Neutrophil (primary cell): ENCODE data around the gene CDS2.

Source experiments
- H3K27ac ChIP-seq: fragments of 200-600 bp; sonication (generic); 2 replicates; pipeline ENCODE4 v1.5.1; 2016; ENCODE audit warnings: mild to moderate bottlenecking, moderate library complexity
- H3K27me3 ChIP-seq: fragments of 200-600 bp; sonication (generic); 2 replicates; pipeline ENCODE4 v1.6.0; 2016; ENCODE audit warnings: mild to moderate bottlenecking
- H3K36me3 ChIP-seq: fragments of 200-600 bp; sonication (generic); 2 replicates; pipeline ENCODE4 v1.5.1; 2017
- H3K4me1 ChIP-seq, 2 experiments: fragments of 200-600 bp in 1 of 2; sonication (generic) in 1 of 2; 1 replicate in 1 of 2; 2 replicates in 1 of 2; pipeline versions ENCODE4 v1.5.1 to v1.6.1; 2013 to 2016; ENCODE audit warnings: low read depth in 1 of 2, low read length in 1 of 2, mild to moderate bottlenecking in 1 of 2, moderate library complexity in 1 of 2; ENCODE audit not compliant: control insufficient read depth in 1 of 2, insufficient read depth in 1 of 2
- H3K4me3 ChIP-seq, 2 experiments: fragments of 200-600 bp in 1 of 2; sonication (generic) in 1 of 2; 1 replicate in 1 of 2; 2 replicates in 1 of 2; pipeline ENCODE4 v1.5.1; 2013 to 2016; ENCODE audit warnings: low read depth in 1 of 2, low read length in 1 of 2, mild to moderate bottlenecking in 1 of 2, moderate library complexity in 1 of 2
- H3K9me3 ChIP-seq: fragments of 200-600 bp; sonication (generic); 2 replicates; pipeline ENCODE4 v1.5.1; 2016
- TF ChIP-seq, protein P1 (sequence below): fragments of 200-600 bp; sonication (generic); IDR thresholded peaks from 2 replicates; pipeline ENCODE4 v1.5.1; 2016; ENCODE audit warnings: antibody characterized with exemption

Gene CDS2

GRCh38 chr20:5109276-5109675, 17.5 kb upstream of the CDS2 start:
- Histone ChIP-seq H3K9me3 (no peaks in the 10 kb centered on the region), H3K4me3 (no peak overlapping the region), H3K4me1 (peaks cover 17 to 21% of the 10 kb centered on the region in 2 experiments), H3K36me3 (peaks cover 30% of the 10 kb centered on the region), H3K27ac (no peak overlapping the region), H3K27me3 (no peaks in the 10 kb centered on the region)
- TF ChIP-seq, protein P1, sequence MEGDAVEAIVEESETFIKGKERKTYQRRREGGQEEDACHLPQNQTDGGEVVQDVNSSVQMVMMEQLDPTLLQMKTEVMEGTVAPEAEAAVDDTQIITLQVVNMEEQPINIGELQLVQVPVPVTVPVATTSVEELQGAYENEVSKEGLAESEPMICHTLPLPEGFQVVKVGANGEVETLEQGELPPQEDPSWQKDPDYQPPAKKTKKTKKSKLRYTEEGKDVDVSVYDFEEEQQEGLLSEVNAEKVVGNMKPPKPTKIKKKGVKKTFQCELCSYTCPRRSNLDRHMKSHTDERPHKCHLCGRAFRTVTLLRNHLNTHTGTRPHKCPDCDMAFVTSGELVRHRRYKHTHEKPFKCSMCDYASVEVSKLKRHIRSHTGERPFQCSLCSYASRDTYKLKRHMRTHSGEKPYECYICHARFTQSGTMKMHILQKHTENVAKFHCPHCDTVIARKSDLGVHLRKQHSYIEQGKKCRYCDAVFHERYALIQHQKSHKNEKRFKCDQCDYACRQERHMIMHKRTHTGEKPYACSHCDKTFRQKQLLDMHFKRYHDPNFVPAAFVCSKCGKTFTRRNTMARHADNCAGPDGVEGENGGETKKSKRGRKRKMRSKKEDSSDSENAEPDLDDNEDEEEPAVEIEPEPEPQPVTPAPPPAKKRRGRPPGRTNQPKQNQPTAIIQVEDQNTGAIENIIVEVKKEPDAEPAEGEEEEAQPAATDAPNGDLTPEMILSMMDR, result no peak

DNA sequence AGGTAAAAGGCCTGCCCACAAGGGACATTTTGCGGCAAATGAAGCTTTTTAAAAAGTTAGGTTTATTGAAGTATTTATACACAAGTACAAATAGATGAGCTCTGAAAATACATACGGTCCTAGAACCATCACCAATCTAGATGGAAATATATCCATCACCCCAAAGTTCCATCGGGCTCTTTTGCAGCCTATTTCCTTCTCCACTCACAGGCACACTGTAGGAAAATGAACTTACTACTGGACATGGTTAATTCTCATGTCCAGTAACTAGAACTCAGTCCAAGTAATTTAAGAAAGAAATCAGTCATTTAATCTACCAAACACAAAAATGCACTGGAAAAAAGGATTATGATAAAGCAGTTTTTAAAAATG, 13.2 kb upstream of the CDS2 start:
- peak overlapping the region; percentile 94 to 98 for H3K4me3 ChIP-seq
- no peaks in the 10 kb centered on the region for H3K27me3 ChIP-seq
- no peaks in the 10 kb centered on the region for H3K36me3 ChIP-seq
- TF ChIP-seq, protein P1, result no peak
- H3K9me3 ChIP-seq, result no peaks in the 10 kb centered on the region
- peaks cover 24 to 34% of the 10 kb centered on the region in 2 experiments for H3K4me1 ChIP-seq
- peak overlapping the region; percentile 93 for H3K27ac ChIP-seq

- Histone ChIP-seq H3K4me3 (no peak overlapping the region), H3K27me3 (no peaks in the 10 kb centered on the region), H3K4me1 (peaks cover 32 to 42% of the 10 kb centered on the region in 2 experiments), H3K9me3 (no peaks in the 10 kb centered on the region), H3K27ac (peak overlapping the region; percentile 93), H3K36me3 (no peaks in the 10 kb centered on the region)
- TF ChIP-seq, protein P1, result no peak
Observed at GRCh38 chr20:5114403-5114802, 12.4 kb upstream of the CDS2 start.

DNA sequence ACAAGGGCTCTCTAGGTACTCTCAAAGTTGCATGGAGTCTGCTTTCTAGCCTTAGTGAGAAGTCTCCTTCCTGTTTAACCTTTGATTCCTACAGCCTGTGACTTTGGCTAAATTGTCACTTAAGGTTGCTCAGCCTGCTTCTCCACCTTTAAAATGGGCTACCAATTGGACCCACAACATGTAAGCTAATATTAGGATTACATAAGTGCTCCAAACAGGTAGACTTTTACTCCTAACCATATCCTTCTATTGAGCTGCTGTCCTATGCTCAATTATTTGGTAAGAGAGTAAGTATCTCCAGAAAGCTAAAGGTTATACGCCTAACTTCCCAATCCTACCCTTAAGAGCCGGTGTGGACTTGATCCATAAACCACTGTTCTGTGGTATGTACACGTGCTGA, 9.9 kb upstream of the CDS2 start:
- H3K4me3 ChIP-seq, result no peak overlapping the region

DNA sequence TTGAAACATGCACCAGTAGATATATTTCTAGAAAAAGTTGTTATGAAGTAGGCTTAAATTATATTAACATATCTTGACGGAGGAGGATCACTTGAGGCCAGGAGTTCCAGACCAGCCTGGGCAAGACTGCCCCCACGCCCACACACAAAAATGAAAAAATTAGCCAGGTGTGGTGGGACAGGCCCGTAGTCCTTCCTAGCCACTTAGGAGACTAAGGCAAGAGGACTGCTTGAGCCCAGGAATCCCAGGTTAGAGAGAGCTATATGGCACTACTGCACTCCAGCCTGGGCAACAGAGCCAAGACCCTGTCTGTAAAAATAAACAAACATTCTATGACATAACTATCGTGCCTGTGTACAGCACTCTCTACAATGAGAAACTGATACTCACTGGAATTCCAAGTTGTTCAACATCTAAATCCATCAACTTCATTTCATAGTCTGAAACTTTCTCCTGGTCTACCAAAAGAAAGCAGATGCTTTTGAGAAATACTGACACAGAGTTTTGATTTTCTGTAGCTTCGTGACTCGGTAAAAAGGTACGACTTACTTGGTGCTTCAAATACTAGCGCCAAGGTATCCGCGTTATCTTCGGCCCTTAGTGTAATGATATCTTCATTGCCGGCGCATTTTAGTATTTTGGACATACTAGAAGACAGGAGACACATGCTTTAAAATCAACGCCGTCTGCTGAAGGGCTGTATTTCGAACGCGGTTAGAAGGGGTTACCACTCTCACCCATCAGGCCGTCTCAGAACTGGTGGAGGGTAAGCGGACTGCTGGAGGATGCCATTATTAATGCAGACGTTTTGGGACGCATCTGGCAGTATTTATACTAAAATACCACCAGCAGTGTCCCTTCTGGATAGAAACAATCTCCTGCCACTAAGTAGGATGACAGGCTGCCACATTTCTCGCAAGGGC, 8.3 kb upstream of the CDS2 start:
- H3K27ac ChIP-seq, result peak overlapping the region; percentile 85
- no peaks in the 10 kb centered on the region for H3K27me3 ChIP-seq
- no peaks in the 10 kb centered on the region for H3K9me3 ChIP-seq
- TF ChIP-seq, protein P1, result no peak
- peaks cover 27 to 35% of the 10 kb centered on the region in 2 experiments for H3K4me1 ChIP-seq
- H3K4me3 ChIP-seq, result peak overlapping the region; percentile 90 to 93
- H3K36me3 ChIP-seq, result no peaks in the 10 kb centered on the region

More for the DNA sequence above, 9.9 kb upstream of the CDS2 start:
- no peaks in the 10 kb centered on the region for H3K9me3 ChIP-seq
- no peaks in the 10 kb centered on the region for H3K27me3 ChIP-seq
- H3K36me3 ChIP-seq, result no peaks in the 10 kb centered on the region
- TF ChIP-seq, protein P1, result no peak
- H3K4me1 ChIP-seq, result peaks cover 38 to 48% of the 10 kb centered on the region in 2 experiments
- no peak overlapping the region for H3K27ac ChIP-seq
